ENCODE results near the gene CCDC3. TPM values are rescaled to one million over a fixed set of nuclear protein-coding genes. Genes with fewer than 3 reads are reported as not detected.

Gene CCDC3
- total and polyA plus RNA-seq, 2 of the 8 experiments (the other 6 are each of a cell fraction or from before 2014, with no cell fraction given): 3.4 to 3.7 TPM

DNA sequence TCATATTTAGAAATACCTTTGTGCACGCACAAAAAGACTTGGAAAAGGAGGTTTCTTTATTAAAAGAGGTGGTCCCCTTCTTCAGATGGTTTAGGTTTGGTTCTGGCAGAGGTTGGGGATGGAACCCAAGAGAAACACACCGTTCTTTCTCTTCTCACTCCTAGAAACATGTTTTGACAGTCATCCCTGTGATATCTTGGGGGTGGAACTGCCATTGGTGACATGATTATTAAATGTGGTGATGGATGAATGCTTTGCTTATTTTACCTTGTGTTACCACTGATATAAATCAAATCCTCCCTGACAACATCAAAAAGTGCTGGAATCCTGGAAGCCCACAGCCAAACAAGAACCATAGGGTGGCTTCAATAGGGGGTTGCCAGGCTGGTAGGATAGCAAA, 146.5 kb downstream of the CCDC3 start:
- no peaks in the 10 kb centered on the region for H4K20me1 ChIP-seq (replicated peaks in 1 of 2; ENCODE audit: control insufficient read depth in 1 of 2, insufficient read depth in 2 of 2, low read length in 2 of 2)
- H2BK5ac ChIP-seq (ENCODE audit: low read depth, low read length): no peak overlapping the region
- H3K4me1 ChIP-seq (replicated peaks in 1 of 4; ENCODE audit: control insufficient read depth in 3 of 4, insufficient read depth in 4 of 4, low read length in 3 of 4): no peaks in the 10 kb centered on the region
- no peak overlapping the region for H3K56ac ChIP-seq (replicated peaks; ENCODE audit: insufficient read length, low read depth, low read length)
- no peak overlapping the region for H3K18ac ChIP-seq (ENCODE audit: extremely low read depth, low read length)
- H2BK20ac ChIP-seq (ENCODE audit: low read length): no peak overlapping the region
- TF ChIP-seq HDAC2 (IDR thresholded peaks at IDR 0.05; ENCODE audit: borderline replicate concordance in 1 of 2, low read depth in 2 of 2, low read length in 2 of 2): no peak
- no peak for TF ChIP-seq RBBP5 (IDR thresholded peaks at IDR 0.05; ENCODE audit: borderline replicate concordance, low read depth, low read length)
- no peak overlapping the region for H3K27ac ChIP-seq (ENCODE audit: low read depth, low read length)
- no peak overlapping the region for H4K91ac ChIP-seq (replicated peaks; ENCODE audit: insufficient read length, low read length)
- 75% methylated on average over 2 of the region's 2 CpGs; no CpG with 5 or more reads in 1 of the 2 experiments for WGBS, 2 experiments (ENCODE audit: extremely low coverage in 1 of 2, insufficient coverage in 1 of 2, insufficient read length in 1 of 2, insufficient replicate concordance in 2 of 2, low coverage in 1 of 2, low lambda C conversion rate in 2 of 2, missing lambda C conversion rate in 1 of 2)
- H2BK12ac ChIP-seq (ENCODE audit: low read depth, low read length): no peak overlapping the region
- no peaks in the 10 kb centered on the region; the same call in 1 of the 2 replicates for H3K23me2 ChIP-seq (ENCODE audit: low read depth, low read length)
- H4K8ac ChIP-seq (ENCODE audit: extremely low read depth, insufficient read depth, low read length): no peak overlapping the region
- no peaks in the 10 kb centered on the region for H3K27me3 ChIP-seq (replicated peaks in 1 of 4; ENCODE audit: control insufficient read depth in 3 of 4, extremely low read depth in 1 of 4, insufficient read depth in 3 of 4, low read length in 3 of 4)
- POLR2A ChIA-PET (ENCODE audit: partially characterized antibody): no interaction called here
- no peak overlapping the region for H3K23ac ChIP-seq (ENCODE audit: insufficient read length)
- no peaks in the 10 kb centered on the region for H3K36me3 ChIP-seq (ENCODE audit: control insufficient read depth in 2 of 4, insufficient read depth in 4 of 4, low read length in 3 of 4)
- DNase-seq (ENCODE audit: low read depth in 1 of 2, low spot score in 2 of 2) (no peak), FAIRE-seq (no peak)
- no peak overlapping the region for H4K5ac ChIP-seq (ENCODE audit: insufficient read length, low read depth, low read length)
- no peak overlapping the region for H2AK5ac ChIP-seq (ENCODE audit: low read depth, low read length)
- no peaks in the 10 kb centered on the region for H3K79me2 ChIP-seq (ENCODE audit: control insufficient read depth in 1 of 2, insufficient read depth in 2 of 2, low read length in 2 of 2)
- no peak overlapping the region for H3K14ac ChIP-seq (ENCODE audit: insufficient read length)
- H3K9ac ChIP-seq (replicated peaks in 1 of 4; ENCODE audit: extremely low read depth in 1 of 4, low read depth in 3 of 4, low read length in 3 of 4): no peak overlapping the region
- H3K9me3 ChIP-seq (ENCODE audit: insufficient read depth in 2 of 2, low read depth in 1 of 2, low read length in 1 of 2): no peaks in the 10 kb centered on the region
- CTCF ChIA-PET (ENCODE audit: partially characterized antibody): interaction anchor here (0.9 kb wide), 1 partner anchor 121 kb away, joined by 3 read pairs; no protein-coding TSS in a partner anchor
- H3K4me3 ChIP-seq (ENCODE audit: extremely low read depth in 1 of 4, insufficient read depth in 2 of 4, low read depth in 3 of 4, low read length in 4 of 4): no peak overlapping the region
- no peak overlapping the region for H2AFZ ChIP-seq (ENCODE audit: low read length)
- H2BK120ac ChIP-seq (replicated peaks; ENCODE audit: low read depth, low read length): no peak overlapping the region
- H3K4ac ChIP-seq (replicated peaks; ENCODE audit: insufficient read length, low read depth, low read length): no peak overlapping the region
- no peaks in the 10 kb centered on the region for H3K79me1 ChIP-seq (ENCODE audit: low read depth, low read length)
- H2BK15ac ChIP-seq (ENCODE audit: low read length): no peak overlapping the region
- H3K4me2 ChIP-seq (ENCODE audit: insufficient read depth in 1 of 2, low read depth in 2 of 2, low read length in 2 of 2): no peak overlapping the region

Measured in H1 (cell line).